HEK293 (cell line): ENCODE measurements around the gene IL31RA.

Source experiments
- CTCF ChIP-seq: fragments of 450-650 bp; formaldehyde crosslinking; IDR thresholded peaks from 2 replicates; pipeline ENCODE4 v1.5.1; 2016; ENCODE audit warnings: missing biosample characterization, missing genetic modification characterization
- GLIS1 ChIP-seq: fragments of 450-650 bp; formaldehyde crosslinking; IDR thresholded peaks from 2 replicates; pipeline ENCODE4 v1.5.1; 2016; ENCODE audit warnings: missing biosample characterization, missing genetic modification characterization
- HOXA7 ChIP-seq: sonication (generic); formaldehyde crosslinking; IDR thresholded peaks from 2 replicates; pipeline ENCODE4 v1.8.1; 2022; ENCODE audit warnings: missing genetic modification reagents, borderline replicate concordance
- MYNN ChIP-seq: fragments of 450-650 bp; formaldehyde crosslinking; IDR thresholded peaks from 2 replicates; pipeline ENCODE4 v1.5.1; 2016; ENCODE audit warnings: missing biosample characterization, missing genetic modification characterization, borderline replicate concordance
- PBX3 ChIP-seq: sonication (generic); formaldehyde crosslinking; IDR thresholded peaks from 2 replicates; pipeline ENCODE4 v1.8.1; 2022; ENCODE audit warnings: mild to moderate bottlenecking, moderate library complexity, missing genetic modification reagents
- ZBTB17 ChIP-seq: fragments of 450-650 bp; formaldehyde crosslinking; IDR thresholded peaks from 2 replicates; pipeline ENCODE4 v1.5.1; 2016; ENCODE audit warnings: missing biosample characterization, missing genetic modification characterization
- ZBTB20 ChIP-seq: fragments of 450-650 bp; formaldehyde crosslinking; IDR thresholded peaks from 2 replicates; pipeline ENCODE4 v1.5.1; 2016; ENCODE audit warnings: missing biosample characterization, missing genetic modification characterization
- ZBTB26 ChIP-seq: fragments of 450-650 bp; formaldehyde crosslinking; optimal IDR thresholded peaks from 2 replicates; pipeline ENCODE3; 2016; ENCODE audit warnings: missing biosample characterization, mild to moderate bottlenecking, missing genetic modification characterization
- ZNF121 ChIP-seq: fragments of 450-650 bp; formaldehyde crosslinking; IDR thresholded peaks from 2 replicates; pipeline ENCODE4 v1.5.1; 2016; ENCODE audit warnings: missing biosample characterization, missing genetic modification characterization
- ZNF140 ChIP-seq: fragments of 450-650 bp; formaldehyde crosslinking; IDR thresholded peaks from 2 replicates; pipeline ENCODE4 v1.5.1; 2016; ENCODE audit warnings: missing biosample characterization, missing genetic modification characterization
- ZNF561 ChIP-seq: fragments of 450-650 bp; IDR thresholded peaks from 2 replicates; pipeline ENCODE4 v1.5.1; 2018; ENCODE audit warnings: missing biosample characterization, missing genetic modification characterization, borderline replicate concordance
- ZNF704 ChIP-seq: fragments of 450-650 bp; formaldehyde crosslinking; IDR thresholded peaks from 2 replicates; pipeline ENCODE4 v1.5.1; 2016; ENCODE audit warnings: missing biosample characterization, missing genetic modification characterization

- TF ChIP-seq ZBTB26 (no peak), HOXA7 (no peak), ZBTB20 (tag by site-specific recombination) (no peak), PBX3 (CRISPR knock-in tag) (no peak), ZNF140 (tag by site-specific recombination) (no peak), CTCF (tag by site-specific recombination) (no peak), ZBTB17 (tag by site-specific recombination) (no peak), ZNF121 (tag by site-specific recombination) (no peak), GLIS1 (tag by site-specific recombination) (no peak), ZNF704 (tag by site-specific recombination) (no peak), ZNF561 (tag by site-specific recombination) (no peak), MYNN (tag by site-specific recombination) (no peak)
Measured at GRCh38 chr5:55894135-55894534, 43.0 kb downstream of the IL31RA start.
